ENCODE results near the gene ZNF565.
A peak's percentile ranks its signal among the peaks of the same experiment; 100 is the strongest.
"Not testable (repeated sequence)": the region's sequence is repeated elsewhere in the genome, so short reads cannot be mapped to it uniquely, and the experiment has no call there.

The ZNF565 gene

GRCh38 chr19:36149673-36150406 is 64.6 kb downstream of the ZNF565 start:
- DNase-seq (ENCODE audit: low read depth), result no peak

GRCh38 chr19:36144624-36145023 is 69.8 kb downstream of the ZNF565 start:
- no peak for DNase-seq (ENCODE audit: low read depth)

- DNase-seq (ENCODE audit: low read depth), result no peak
These were observed 72.0 kb downstream of the ZNF565 start for GRCh38 chr19:36142496-36142895.

- no peak for DNase-seq (ENCODE audit: low read depth)
These were observed 72.4 kb downstream of the ZNF565 start for GRCh38 chr19:36142046-36142445.

- peak; percentile 82 for DNase-seq (ENCODE audit: low read depth)
These were observed 73.2 kb downstream of the ZNF565 start for GRCh38 chr19:36141039-36141927.

GRCh38 chr19:36140304-36141038 is 74.0 kb downstream of the ZNF565 start:
- peak; percentile 72 for DNase-seq (ENCODE audit: low read depth)

GRCh38 chr19:36139473-36140303 is 74.8 kb downstream of the ZNF565 start, which contains the start of gene CAPNS1:
TSS of gene CAPNS1 (plus strand) at chr19:36140066. CDS start at chr19:36141012, 946 bp downstream.
- DNase-seq (ENCODE audit: low read depth), result peak; percentile 94

GRCh38 chr19:36139120-36139472 is 75.4 kb downstream of the ZNF565 start:
- DNase-seq (ENCODE audit: low read depth), result no peak

- peak; percentile 54 for DNase-seq (ENCODE audit: low read depth)
These were observed 77.3 kb downstream of the ZNF565 start for GRCh38 chr19:36136964-36137686.

- DNase-seq (ENCODE audit: low read depth), result not testable (repeated sequence)
These were observed 79.6 kb downstream of the ZNF565 start for GRCh38 chr19:36134867-36135266.

All from iris pigment epithelial cell (primary cell).